Measurements from ENCODE around the gene YAF2.
A peak's percentile ranks its signal among the peaks of the same experiment; 100 is the strongest.

YAF2 gene

GRCh38 chr12:42144408-42145196, 93.4 kb downstream of the YAF2 start, which contains the start of gene GXYLT1:
Gene GXYLT1, minus strand, starts transcription at chr12:42144874. Its CDS starts 228 bp downstream, at chr12:42144646.
- DNase-seq (ENCODE audit: low spot score): peak; percentile 93

DNA sequence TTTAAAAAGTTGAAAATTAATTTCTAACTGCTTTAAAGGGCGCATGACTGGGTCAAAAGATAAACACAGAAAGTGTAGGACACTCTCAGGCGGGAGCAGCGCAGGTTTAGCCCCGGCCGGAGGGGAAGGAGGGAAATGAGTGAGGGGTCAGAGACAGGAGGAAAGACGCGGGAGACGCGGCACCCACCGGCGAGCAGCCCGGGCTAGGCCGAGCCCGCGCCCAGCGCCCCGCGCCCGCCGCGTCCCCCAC, 94.0 kb downstream of the YAF2 start:
- no peak for DNase-seq (ENCODE audit: low spot score)

- peak; percentile 8 for DNase-seq (ENCODE audit: low spot score)
These were observed 94.4 kb downstream of the YAF2 start for GRCh38 chr12:42143452-42144157.

GRCh38 chr12:42141981-42142606, 96.0 kb downstream of the YAF2 start:
- DNase-seq (ENCODE audit: low spot score): no peak

- no peak for DNase-seq (ENCODE audit: low spot score)
These were observed 97.1 kb downstream of the YAF2 start for GRCh38 chr12:42140901-42141300.

DNA sequence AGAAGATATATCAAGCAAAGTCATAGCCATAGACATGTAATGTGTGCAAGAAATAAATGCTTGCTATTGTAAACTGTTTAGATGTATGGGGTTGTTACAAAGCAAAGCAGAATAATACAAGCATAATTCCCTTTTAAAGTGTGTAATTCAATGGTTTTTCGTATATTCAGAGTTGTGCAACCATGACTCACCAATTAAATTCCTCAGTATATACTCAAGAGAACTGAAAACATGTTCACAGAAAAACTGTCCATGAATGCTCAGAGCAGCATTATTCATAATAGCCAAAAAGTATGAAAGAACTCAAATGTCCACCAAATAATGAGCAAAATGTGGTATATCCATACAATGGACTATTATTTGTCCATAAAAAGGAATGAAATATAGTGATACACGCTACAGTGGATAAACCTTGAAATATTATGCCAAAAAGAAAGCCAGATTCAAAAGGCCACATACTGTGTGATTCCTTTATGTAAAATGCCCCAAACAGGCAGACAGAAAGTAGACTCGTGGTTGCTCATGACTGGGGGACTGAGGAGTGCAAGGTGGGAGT, 102.7 kb downstream of the YAF2 start:
- no peak for DNase-seq (ENCODE audit: low spot score)

GRCh38 chr12:42130672-42131402, 107.2 kb downstream of the YAF2 start:
- peak; percentile 16 for DNase-seq (ENCODE audit: low spot score)

DNA sequence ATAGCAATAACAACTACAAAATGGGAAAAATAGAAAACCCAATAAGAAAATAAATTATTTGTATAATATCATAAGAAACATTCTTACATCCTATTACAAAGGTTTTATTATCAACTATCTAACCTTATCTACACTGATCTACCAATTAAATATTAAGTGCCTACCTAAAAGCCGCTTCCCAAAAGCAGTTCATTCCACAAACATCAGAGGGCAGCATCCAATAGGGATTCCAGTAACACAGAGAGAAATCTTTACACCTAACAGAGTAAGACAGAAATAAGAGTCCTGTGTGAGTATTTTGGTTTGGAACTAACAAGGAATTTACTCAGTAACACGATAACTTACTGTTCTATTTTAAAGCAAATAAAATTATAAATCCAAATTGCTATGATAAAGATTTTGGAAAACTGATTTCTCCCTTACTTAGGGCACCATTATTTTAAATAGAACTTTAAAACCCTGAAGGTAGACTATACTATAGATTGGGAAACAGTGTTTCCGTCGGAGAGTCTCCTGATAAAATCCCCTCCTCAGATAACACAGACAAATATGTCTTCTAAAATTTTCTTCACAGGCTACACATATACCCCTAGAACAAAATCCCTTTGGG, 108.3 kb downstream of the YAF2 start:
- peak; percentile 75 for DNase-seq (ENCODE audit: low spot score)

- DNase-seq (ENCODE audit: low spot score): no peak
These were observed 109.2 kb downstream of the YAF2 start for GRCh38 chr12:42128888-42129287.

GRCh38 chr12:42128327-42128726, 109.7 kb downstream of the YAF2 start:
- no peak for DNase-seq (ENCODE audit: low spot score)

- no peak for DNase-seq (ENCODE audit: low spot score)
These were observed 111.1 kb downstream of the YAF2 start for GRCh38 chr12:42126963-42127362.

- DNase-seq (ENCODE audit: low spot score): no peak
These were observed 112.7 kb downstream of the YAF2 start for GRCh38 chr12:42125388-42125767.

- DNase-seq (ENCODE audit: low spot score): no peak
These were observed 113.2 kb downstream of the YAF2 start for GRCh38 chr12:42124764-42125387.

DNA sequence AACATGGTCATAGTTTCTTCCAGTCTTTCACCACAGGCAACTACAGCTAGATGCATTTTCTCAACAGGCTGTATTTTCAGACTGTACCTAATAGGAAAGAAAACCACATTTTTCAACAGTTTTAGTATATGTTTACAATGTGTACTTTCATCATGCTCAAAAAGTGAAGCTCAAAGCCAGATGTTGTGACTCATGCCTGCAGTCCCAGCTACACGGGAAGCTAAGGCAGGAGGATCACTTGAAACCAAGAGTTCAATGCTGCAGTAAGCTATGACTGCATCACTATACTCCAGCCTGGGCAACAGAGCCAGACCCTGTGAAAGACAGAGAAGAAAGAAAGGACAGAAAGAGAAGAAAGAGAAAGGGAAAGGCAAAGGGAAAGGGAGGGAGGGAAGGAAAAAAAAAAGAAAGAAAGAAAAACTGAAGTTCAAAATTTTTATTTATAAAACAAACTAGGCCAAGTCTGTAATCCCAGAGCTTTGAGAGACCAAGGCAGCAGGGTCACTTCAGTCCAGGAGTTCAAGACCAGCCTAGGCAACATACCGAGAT, 118.9 kb downstream of the YAF2 start:
- DNase-seq (ENCODE audit: low spot score): no peak

DNA sequence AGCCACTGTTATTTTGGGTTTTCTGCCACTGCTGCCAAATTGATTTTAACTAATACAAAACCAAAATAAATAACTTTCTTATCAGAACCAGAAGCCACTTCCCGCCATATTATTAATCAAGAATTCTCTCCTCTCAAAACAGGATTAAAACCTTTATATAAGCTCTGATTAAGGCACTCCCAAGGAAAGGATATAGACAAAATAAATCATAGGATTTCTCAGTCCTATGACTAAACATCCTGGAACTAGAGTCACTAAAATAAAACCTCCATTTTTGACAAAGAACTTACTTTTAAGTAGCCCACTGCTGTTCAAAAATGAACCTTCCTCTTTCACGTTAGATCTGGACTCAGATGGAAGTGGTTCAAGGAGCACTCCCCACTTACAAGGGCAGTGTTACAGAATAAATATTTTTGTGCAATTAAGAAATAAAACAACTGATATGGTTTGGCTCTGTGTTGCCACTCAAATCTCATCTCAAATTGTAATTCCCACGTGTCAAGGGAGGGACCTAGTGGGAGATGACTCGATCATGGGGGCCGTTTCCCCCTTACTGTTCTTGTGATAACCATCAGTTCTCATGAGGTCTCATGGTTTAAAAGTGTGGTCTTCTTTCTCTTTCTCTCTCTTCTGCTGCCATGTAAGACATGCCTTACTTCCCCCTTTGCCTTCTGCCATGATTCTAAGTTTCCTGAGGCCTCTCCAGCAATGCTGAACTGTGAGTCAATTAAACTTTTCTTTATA, 119.7 kb downstream of the YAF2 start:
- no peak for DNase-seq (ENCODE audit: low spot score)

DNA sequence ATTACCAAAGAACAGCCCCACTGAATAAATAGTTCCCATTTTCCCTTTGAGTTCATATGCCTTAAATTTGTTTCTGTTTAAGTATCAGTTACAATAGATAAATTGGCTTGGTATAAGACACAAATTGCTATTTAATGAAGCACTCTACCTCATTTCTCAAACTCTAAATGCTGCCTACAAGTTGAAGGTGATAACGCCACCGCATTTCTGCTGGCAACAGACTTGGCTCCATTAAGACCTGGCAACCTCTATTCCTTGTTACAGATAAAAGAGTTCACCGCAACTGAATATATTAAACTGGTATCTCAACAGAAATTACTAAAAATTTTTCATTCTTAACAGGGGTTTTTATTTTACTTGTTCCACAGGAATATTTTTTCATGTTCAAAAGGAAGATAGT, 129.0 kb downstream of the YAF2 start:
- DNase-seq (ENCODE audit: low spot score): no peak

Measured in Ammon's horn (tissue), 1 donor.